Smooth muscle cell of bladder (primary cell): ENCODE data around the gene RD3L. TPM values are rescaled to one million over a fixed set of nuclear protein-coding genes. Genes with fewer than 3 reads are reported as not detected.

ENCODE experiments used
- total RNA-seq: library from RNA; depleted of rRNA; stranded (reverse); fragments of >200 nt; gene quantifications from 2 replicates; pipeline ENCODE4 v1.2.3, GENCODE V29; 2014

The RD3L gene
- not detected in 2 replicates for total RNA-seq

DNA sequence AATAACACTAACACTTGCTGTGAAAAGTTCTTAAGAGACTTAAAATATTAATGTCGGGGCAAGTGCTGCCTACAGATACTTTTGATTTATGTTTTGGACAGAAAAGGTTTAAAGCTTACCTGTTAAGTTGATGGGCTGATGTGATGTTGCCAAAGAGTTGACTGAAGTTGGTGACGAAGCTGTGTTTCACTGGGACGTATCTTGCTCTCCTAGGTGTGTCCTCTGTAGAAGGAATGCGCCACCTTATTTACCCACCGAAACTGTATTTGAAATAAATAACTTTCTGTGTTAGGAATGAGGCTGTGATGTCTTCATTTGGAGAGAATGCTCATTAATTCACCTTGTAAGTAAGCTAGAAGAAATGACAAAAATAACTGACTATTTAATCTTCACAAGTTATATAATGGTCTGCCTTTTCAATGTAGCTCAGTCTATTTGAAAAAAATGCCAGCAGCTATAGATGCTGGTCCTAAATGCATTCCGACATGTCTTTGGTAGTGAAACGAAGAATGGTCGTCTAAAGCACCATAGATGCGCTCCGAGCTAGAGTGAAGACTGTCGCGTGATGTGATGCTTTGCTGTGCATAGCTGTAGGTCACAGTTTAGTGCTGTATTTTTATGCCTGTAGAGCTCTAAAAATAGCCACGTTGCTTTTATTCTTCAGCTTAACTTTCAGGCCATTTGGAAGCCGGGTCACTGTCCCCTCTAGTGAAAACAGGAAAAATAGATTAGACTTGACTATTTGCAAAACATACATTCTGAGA lies at the start of gene RD3L:
Gene RD3L (minus strand): TSS at position 557 of the 764 bp plus-strand sequence. CDS start 834 bp downstream, outside the sequence.

DNA sequence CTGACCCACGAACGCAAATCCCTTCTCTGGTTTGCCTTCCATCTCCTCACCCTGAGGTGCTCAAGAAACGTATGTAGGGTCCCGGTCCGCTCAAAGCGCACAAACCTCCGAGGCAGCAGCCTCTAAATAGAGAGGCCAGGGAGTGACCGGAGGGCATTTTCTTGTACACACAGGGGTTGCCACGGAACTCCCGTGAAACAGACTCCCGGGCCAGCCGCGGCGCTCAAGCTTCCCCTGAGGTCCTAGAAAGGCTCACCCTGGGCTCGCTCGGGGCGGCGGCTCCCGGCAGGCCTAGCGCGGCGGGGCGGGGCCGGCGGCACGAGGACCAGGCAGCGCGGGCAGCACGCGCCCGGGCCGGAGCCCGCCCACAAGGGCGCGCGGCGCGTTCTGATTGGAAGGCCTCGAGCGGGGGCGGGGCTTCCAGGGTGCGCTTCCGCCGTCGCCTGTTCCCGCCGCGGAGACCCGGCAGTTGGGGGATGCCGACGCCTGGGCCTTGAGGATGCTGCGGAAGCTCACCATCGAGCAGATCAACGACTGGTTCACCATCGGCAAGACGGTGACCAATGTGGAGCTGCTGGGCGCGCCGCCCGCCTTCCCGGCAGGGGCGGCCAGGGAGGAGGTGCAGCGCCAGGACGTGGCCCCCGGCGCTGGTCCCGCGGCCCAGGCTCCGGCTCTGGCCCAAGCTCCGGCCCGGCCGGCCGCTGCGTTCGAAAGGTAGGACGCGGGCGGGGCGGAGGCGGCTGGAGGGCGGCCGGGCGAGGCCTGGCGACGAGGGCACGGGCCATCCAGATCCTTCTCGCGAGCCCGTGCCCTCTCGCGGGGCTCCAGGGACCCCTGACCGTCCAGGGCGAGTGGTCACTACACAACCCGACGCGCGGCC lies 14.1 kb downstream of the RD3L start, which contains the start of gene TDRD9:
Gene TDRD9 (plus strand): TSS at position 446 of the 880 bp plus-strand sequence. CDS start 54 bp downstream, at position 500.

Other genes starting within 250 kb of the RD3L start
- gene XRCC3, start 227.1 kb downstream of the RD3L start, total RNA-seq, result 3.1 and 3.7 TPM in 2 replicates
- 51.6 and 57.8 TPM in 2 replicates for gene ZFYVE21, start 226.7 kb downstream of the RD3L start, total RNA-seq
- gene PPP1R13B, start 95.0 kb downstream of the RD3L start, total RNA-seq, result 1.9 and 2.1 TPM in 2 replicates
- gene TDRD9, start 14.1 kb downstream of the RD3L start, total RNA-seq, result 0.37 and 0.57 TPM in 2 replicates
- gene ASPG, start 143.2 kb upstream of the RD3L start, total RNA-seq, result not detected in 2 replicates
- gene KIF26A, start 196.1 kb upstream of the RD3L start, total RNA-seq, result under 0.01 and 0.14 TPM in 2 replicates